K562 (cell line): Measurements from ENCODE around the gene CDK4. TPM values are rescaled to one million over a fixed set of nuclear protein-coding genes. Genes with fewer than 3 reads are reported as not detected.

Source experiments
- MITF ChIP-seq: IDR thresholded peaks from 2 replicates; pipeline ENCODE4 v1.6.1; 2014; ENCODE audit warnings: antibody characterized with exemption
- NCOR1 ChIP-seq: fragments of 450-650 bp; IDR thresholded peaks from 2 replicates; pipeline ENCODE4 v1.6.1; 2016; ENCODE audit warnings: mild to moderate bottlenecking, moderate library complexity
- NFIX ChIP-seq: fragments of 250-450 bp; sonication (Bioruptor Pico); IDR thresholded peaks from 2 replicates; pipeline ENCODE4 v1.4.0; 2020; ENCODE audit warnings: low read depth, mild to moderate bottlenecking, moderate library complexity
- TCF15 ChIP-seq: fragments of 250-450 bp; sonication (Bioruptor Pico); IDR thresholded peaks from 2 replicates; pipeline ENCODE4 v1.8.0; 2022; ENCODE audit warnings: moderate library complexity, mild to moderate bottlenecking, inconsistent platforms
- TOE1 ChIP-seq, 2 experiments: fragments of 450-650 bp in 1 of 2; sonication (generic) in 1 of 2; formaldehyde crosslinking in 1 of 2; IDR thresholded peaks; 2 replicates each; pipeline versions ENCODE4 v1.7.1 to v1.8.0; 2016 to 2022; ENCODE audit warnings: borderline replicate concordance in 2 of 2, mild to moderate bottlenecking in 2 of 2, antibody characterized with exemption in 1 of 2, inconsistent platforms in 1 of 2, low read depth in 1 of 2, missing genetic modification reagents in 1 of 2, moderate library complexity in 1 of 2
- ZNF766 ChIP-seq: fragments of 200-800 bp; sonication (Bioruptor generic); conservative IDR thresholded peaks from 2 replicates; pipeline ENCODE4 v1.6.1; 2016; ENCODE audit warnings: missing genetic modification characterization, missing compliant biosample characterization
- ZNF77 ChIP-seq: fragments of 250-450 bp; sonication (Bioruptor Pico); IDR thresholded peaks from 2 replicates; pipeline ENCODE4 v1.5.0; 2020
- polyA plus RNA-seq, 8 experiments: library from polyadenylated mRNA; depleted of rRNA in 4 of 8; stranded (reverse) in 5 of 8; unstranded in 3 of 8; fragments of >200 nt; fragmentation: Nextera tagmentation in 2 of 8; fragmentation: Illumina TruSeq in 1 of 8; extraction: Ambion mirVana in 2 of 8; extraction: Trizol in 1 of 8; gene quantifications; 2 replicates each; pipeline versions ENCODE4 v1.2.1 to v1.2.3, GENCODE V29; 2011 to 2014; ENCODE audit warnings: inconsistent platforms in 1 of 8, missing spikeins in 1 of 8
- total RNA-seq, 7 experiments: library from RNA; depleted of rRNA in 6 of 7; stranded (reverse); fragments of >200 nt in 6 of 7; fragmentation: Illumina TruSeq in 2 of 7; extraction: Trizol in 2 of 7; gene quantifications; 2 replicates each; pipeline versions ENCODE4 v1.2.1 to v1.2.3, GENCODE V29; 2011 to 2021; ENCODE audit warnings: low replicate concordance in 1 of 7

Gene CDK4
- total and polyA plus RNA-seq, 9 of the 15 experiments (the other 6 are each of a cell fraction or from before 2014, with no cell fraction given), result 37.8 to 436 (median 238) TPM

DNA sequence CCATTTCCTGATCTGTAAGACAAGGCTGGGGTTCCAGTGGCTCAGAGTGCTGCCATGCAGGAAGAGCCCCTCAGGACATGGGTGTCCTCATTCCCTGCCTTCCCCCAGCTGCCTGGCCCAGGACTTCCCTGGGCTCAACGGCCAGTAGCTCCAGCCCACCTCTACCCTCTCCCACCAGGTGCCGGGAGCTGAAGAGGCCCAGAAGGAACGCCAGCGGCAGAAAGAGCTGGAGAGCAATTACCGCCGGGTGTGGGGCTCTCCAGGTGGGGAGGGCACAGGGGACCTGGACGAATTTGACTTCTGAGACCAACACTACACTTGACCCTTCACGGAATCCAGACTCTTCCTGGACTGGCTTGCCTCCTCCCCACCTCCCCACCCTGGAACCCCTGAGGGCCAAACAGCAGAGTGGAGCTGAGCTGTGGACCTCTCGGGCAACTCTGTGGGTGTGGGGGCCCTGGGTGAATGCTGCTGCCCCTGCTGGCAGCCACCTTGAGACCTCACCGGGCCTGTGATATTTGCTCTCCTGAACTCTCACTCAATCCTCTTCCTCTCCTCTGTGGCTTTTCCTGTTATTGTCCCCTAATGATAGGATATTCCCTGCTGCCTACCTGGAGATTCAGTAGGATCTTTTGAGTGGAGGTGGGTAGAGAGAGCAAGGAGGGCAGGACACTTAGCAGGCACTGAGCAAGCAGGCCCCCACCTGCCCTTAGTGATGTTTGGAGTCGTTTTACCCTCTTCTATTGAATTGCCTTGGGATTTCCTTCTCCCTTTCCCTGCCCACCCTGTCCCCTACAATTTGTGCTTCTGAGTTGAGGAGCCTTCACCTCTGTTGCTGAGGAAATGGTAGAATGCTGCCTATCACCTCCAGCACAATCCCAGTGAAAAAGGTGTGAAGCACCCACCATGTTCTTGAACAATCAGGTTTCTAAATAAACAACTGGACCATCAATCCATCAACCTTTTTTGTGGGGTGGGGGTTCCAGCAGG, 31.2 kb downstream of the CDK4 start (continued):
- no peak for TF ChIP-seq TOE1 (IDR thresholded peaks at IDR 0.05; ENCODE audit: borderline replicate concordance)
- TF ChIP-seq TOE1 (CRISPR knock-in tag; IDR thresholded peaks at IDR 0.05; ENCODE audit: borderline replicate concordance, low read depth), result no peak
- no peak for TF ChIP-seq NFIX
- TF ChIP-seq ZNF77, result no peak
- TF ChIP-seq NCOR1, result no peak
- TF ChIP-seq MITF, result no peak
- no peak for TF ChIP-seq ZNF766
- TF ChIP-seq TCF15 (CRISPR knock-in tag), result no peak
